ENCODE results near the gene CD274.
"Not testable (repeated sequence)": the region's sequence is repeated elsewhere in the genome, so short reads cannot be mapped to it uniquely, and the experiment has no call there.

The CD274 gene

DNA sequence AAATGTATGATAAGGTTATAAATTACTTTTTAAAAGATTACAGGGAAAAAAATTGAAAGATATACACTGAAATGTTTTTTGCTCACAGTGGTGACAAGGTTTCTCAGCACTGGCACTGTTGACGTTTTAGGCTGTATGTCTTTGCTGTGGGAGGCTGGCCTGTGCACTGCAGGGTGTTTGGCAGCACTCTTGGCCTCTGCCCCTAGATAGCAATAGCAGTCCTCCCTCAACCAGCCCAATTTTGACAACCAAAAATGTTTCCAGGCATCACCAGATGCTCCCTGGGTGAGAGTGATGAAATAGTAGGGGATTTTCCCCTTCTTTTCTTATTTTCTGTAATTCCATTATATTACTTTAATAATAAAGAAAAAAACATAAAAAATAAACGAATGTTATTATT, 3.3 kb downstream of the CD274 start:
- no peak overlapping the region for H3K4me3 ChIP-seq (ENCODE audit: low read depth, low read length)
- no peak for TF ChIP-seq CTCF (IDR thresholded peaks at IDR 0.05; ENCODE audit: borderline replicate concordance, insufficient read depth, low read depth, low read length)

GRCh38 chr9:5455181-5455580, 4.8 kb downstream of the CD274 start:
- no peak overlapping the region for H3K4me3 ChIP-seq (ENCODE audit: low read depth, low read length)
- TF ChIP-seq CTCF (IDR thresholded peaks at IDR 0.05; ENCODE audit: borderline replicate concordance, insufficient read depth, low read depth, low read length), result no peak

- no peak overlapping the region for H3K4me3 ChIP-seq (ENCODE audit: low read depth, low read length)
- no peak for TF ChIP-seq CTCF (IDR thresholded peaks at IDR 0.05; ENCODE audit: borderline replicate concordance, insufficient read depth, low read depth, low read length)
These were observed 9.0 kb downstream of the CD274 start for GRCh38 chr9:5459289-5459829.

GRCh38 chr9:5460157-5460556, 9.8 kb downstream of the CD274 start:
- H3K4me3 ChIP-seq (ENCODE audit: low read depth, low read length), result no peak overlapping the region
- TF ChIP-seq CTCF (IDR thresholded peaks at IDR 0.05; ENCODE audit: borderline replicate concordance, insufficient read depth, low read depth, low read length), result no peak

DNA sequence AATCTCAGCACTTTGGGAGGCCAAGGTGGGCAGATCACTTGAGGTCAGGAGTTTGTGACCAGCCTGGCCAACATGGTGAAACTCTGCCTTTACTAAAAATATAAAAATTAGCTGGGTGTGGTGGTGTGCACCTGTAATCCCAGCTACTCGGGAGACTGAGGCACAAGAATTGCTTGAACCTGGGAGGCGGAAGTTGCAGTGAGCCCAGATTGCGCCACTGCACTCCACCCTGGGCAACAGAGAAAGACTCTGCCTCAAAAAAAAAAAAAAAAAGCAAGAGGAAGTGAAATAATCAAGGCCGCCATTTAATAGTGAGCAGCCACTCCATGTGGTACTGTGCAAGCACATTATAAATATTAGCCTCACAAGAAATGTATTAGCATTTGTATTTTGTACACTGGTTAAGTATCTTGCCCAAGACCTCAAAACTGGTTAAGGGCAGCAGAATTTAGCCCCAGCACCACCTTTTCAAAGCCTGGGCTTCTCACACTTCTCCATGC, 14.5 kb downstream of the CD274 start:
- H3K4me3 ChIP-seq (ENCODE audit: low read depth, low read length), result not testable (repeated sequence)

- H3K4me3 ChIP-seq (ENCODE audit: low read depth, low read length), result no peak overlapping the region
- no peak for TF ChIP-seq CTCF (IDR thresholded peaks at IDR 0.05; ENCODE audit: borderline replicate concordance, insufficient read depth, low read depth, low read length)
These were observed 15.7 kb downstream of the CD274 start for GRCh38 chr9:5466005-5466404.

DNA sequence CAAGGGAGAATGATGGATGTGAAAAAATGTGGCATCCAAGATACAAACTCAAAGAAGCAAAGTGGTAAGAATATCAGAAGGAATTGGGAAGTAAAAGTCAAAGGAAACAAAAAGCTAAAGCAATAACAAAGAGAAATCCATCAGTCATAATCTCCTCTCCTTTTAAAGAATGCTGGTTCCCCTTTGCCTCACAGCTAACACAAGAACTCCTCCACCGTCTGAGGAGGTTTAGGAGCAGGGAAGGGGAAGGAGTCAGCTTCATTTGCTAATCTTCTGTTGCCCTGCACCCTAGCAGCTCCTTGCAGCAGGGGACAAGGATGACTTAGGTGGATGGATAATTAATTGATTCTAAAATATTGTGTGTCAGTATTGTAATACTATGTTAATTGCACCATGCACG, 16.4 kb downstream of the CD274 start:
- TF ChIP-seq CTCF (IDR thresholded peaks at IDR 0.05; ENCODE audit: borderline replicate concordance, insufficient read depth, low read depth, low read length), result no peak
- no peak overlapping the region for H3K4me3 ChIP-seq (ENCODE audit: low read depth, low read length)

- H3K4me3 ChIP-seq (ENCODE audit: low read depth, low read length), result no peak overlapping the region
- no peak for TF ChIP-seq CTCF (IDR thresholded peaks at IDR 0.05; ENCODE audit: borderline replicate concordance, insufficient read depth, low read depth, low read length)
These were observed 18.5 kb downstream of the CD274 start for GRCh38 chr9:5468850-5469249.
